GM18520 (cell line): Measurements from ENCODE around the gene ADAMTS19.

Experiments used
- ATAC-seq: cut with Tn5 transposase; IDR thresholded peaks from one replicate; pipeline ENCODE4 v1.9.1; 2021; ENCODE audit not compliant: unreplicated experiment

The ADAMTS19 gene

GRCh38 chr5:129763651-129764050 is 303.6 kb downstream of the ADAMTS19 start:
- no peak for ATAC-seq

- no peak for ATAC-seq
These were observed 306.7 kb downstream of the ADAMTS19 start for GRCh38 chr5:129766798-129767197.

DNA sequence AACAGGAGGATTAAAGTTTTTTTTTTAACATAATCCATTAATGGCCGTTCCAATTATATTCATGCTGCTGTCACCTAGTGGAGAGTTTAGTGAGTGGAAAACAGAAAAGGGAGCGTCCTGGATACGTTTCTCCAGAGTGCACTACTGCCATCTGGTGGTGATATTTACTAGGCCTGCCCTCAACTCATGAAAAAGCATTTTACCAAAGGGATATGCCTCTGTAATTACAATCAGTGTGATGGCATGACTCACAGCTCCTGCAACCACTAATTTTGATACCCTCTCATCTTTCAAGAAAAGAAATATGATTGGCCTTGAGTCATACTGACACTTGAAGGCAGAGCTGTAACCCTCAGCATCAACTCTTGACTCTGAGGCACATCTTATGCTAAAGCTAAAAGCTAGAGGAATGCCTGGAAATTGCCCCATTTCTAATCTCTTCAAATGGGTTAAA is 307.9 kb downstream of the ADAMTS19 start:
- ATAC-seq: peak; percentile 82

GRCh38 chr5:129768735-129769134 is 308.6 kb downstream of the ADAMTS19 start:
- no peak for ATAC-seq

DNA sequence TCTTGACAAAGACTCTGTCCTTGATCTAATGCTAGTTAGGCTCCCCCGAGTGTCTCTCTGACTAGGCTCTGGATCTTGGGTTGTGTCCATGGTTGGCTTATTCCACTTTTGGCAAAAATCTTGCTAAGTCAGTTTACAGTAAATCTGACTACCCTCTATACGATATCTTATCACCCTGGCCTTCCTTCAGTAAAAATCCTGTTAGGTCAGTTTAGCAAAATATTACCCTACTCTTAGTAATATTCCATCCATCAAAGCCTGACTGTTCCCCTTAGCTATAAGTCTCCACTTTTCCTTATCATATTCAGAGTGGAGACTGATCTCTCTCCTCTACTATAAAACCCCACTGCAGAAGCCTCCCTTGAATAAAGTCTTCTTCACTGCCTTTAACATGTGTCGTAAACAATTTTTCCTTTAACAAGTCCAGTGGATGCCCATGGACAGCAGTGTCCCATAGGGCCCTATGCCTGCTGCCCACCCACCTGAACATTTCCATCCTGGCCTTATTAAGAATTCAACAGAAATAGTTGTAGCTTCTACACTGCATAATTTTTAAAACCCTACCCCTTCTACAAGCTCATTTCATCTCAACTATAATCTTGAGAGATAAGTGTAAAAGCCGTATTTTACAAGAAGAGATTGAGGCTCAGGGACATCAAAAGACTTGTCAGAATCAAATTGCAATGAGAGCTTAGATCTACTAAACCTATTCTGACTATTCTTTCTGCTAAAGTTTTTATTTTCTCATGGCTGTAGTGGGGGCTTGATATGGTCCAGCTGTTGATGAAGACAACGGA is 310.1 kb downstream of the ADAMTS19 start:
- ATAC-seq: no peak

DNA sequence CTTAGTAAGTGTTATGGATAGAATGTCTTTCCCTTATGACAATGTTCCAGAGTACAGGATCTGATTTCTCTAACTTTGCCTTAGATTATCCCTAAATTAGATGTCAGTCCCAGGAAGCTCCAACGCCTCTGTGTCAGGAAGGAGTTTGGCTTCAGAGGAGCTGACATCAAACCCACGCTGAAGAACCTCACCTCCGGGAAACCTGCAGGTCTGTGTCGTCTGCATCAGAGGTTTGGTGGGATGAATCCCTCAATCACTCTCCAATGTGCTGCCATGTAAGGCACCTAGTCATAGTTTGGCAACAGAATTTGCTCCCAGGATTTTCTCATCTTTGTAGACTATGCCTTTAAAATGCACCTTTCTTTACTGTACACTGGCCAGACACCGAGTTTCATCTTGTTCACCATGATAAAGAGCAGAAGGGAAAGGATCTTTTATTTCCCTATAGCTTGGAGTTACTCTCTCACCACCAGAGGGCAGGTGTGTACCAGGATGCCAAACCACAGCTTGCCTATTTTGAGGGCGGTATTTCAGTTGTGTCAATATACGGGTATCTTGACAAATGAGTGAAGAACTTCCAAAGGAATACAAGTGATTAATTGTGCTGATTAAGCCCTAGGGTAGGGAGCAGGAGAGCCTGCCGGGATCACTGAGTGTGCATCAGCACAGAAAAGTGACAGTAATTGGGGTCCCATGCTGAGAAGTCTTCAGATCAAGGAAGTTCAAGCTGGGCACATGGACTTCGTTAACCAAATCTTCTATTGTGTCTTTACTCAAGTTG is 311.1 kb downstream of the ADAMTS19 start:
- peak; percentile 54 for ATAC-seq

GRCh38 chr5:129773376-129773775 is 313.3 kb downstream of the ADAMTS19 start:
- ATAC-seq: no peak

- ATAC-seq: no peak
These were observed 321.5 kb downstream of the ADAMTS19 start for GRCh38 chr5:129781594-129781993.
